GM06990 (cell line): ENCODE results near the gene ZNF396.

Experiments used
- DNase-seq: peaks from one replicate; pipeline ENCODE4 v3.0.0-alpha.2; 2011; ENCODE audit not compliant: insufficient read length; ENCODE audit errors: extremely low read depth
- H3K27me3 ChIP-seq: replicated peaks from 2 replicates; pipeline ENCODE4 v1.6.0; 2011; ENCODE audit warnings: low read length; ENCODE audit not compliant: control insufficient read depth, insufficient read depth
- H3K36me3 ChIP-seq: 2 replicates; pipeline ENCODE4 v1.5.1; 2011; ENCODE audit warnings: low read length; ENCODE audit not compliant: control insufficient read depth, insufficient read depth
- H3K4me3 ChIP-seq: replicated peaks from 2 replicates; pipeline ENCODE4 v1.5.1; 2011; ENCODE audit warnings: low read depth, mild to moderate bottlenecking, control low read depth, low read length
- TF ChIP-seq, protein P1 (sequence below): IDR thresholded peaks from 2 replicates; pipeline ENCODE4 v1.5.1; 2011; ENCODE audit warnings: low read length, control low read depth, mild to moderate bottlenecking, inconsistent platforms; ENCODE audit not compliant: insufficient read depth, poor library complexity, severe bottlenecking

The ZNF396 gene

DNA sequence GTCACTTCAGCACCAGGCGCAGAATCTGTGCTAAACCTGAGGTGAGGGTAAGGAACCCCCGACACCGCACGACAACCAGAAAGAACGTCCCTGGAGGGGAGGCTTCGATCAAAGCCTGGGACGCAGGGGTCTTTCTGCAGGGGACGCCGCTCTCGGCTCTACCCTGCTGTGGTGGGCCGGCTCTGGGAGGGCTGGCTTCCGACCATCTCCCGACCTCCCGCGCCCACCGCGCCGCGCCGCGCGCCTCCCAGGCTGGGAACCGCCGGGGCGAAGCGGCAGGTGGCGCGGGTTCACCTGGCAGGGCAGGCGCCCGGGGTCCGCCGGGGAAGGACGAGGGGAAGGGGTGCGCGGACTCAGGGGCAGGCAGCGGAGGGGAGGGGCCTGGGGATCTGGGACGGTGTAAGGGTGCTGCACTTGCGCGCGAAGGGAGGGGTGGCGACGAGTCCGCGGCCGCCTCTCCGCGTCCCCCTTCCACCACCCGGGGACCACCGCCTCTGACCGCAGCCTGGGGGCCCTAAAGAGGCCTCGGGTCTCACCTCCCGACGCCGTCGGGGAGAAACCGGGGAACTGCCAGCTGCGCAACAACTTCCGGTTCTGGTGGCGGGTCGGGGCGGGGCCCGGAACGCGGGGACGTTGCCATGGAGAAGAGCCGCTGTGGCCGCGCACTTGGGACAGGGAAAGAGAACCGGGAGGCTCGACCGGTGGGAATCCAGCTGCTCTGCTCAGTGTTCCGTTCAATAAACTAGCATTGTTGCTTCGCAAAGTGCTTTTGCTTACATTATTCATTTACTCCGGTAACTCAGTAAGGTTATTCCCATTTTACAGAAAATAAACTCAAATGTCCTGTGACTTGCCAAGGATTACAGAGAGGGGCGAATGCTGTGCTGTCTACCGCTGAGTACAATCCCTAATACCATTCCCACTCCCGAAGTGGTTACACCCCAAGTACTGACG is at the start of gene ZNF396:
ZNF396 (minus strand) TSS at position 596 of the 954 bp plus-strand sequence. CDS start 3,045 bp downstream, outside the sequence.
- Histone ChIP-seq H3K4me3 (peak within 1 kb of the TSS; percentile 76), H3K27me3 (no peaks in the 10 kb centered on the region), H3K36me3 (no peaks in the 10 kb centered on the region)
- TF ChIP-seq, protein P1, sequence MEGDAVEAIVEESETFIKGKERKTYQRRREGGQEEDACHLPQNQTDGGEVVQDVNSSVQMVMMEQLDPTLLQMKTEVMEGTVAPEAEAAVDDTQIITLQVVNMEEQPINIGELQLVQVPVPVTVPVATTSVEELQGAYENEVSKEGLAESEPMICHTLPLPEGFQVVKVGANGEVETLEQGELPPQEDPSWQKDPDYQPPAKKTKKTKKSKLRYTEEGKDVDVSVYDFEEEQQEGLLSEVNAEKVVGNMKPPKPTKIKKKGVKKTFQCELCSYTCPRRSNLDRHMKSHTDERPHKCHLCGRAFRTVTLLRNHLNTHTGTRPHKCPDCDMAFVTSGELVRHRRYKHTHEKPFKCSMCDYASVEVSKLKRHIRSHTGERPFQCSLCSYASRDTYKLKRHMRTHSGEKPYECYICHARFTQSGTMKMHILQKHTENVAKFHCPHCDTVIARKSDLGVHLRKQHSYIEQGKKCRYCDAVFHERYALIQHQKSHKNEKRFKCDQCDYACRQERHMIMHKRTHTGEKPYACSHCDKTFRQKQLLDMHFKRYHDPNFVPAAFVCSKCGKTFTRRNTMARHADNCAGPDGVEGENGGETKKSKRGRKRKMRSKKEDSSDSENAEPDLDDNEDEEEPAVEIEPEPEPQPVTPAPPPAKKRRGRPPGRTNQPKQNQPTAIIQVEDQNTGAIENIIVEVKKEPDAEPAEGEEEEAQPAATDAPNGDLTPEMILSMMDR: no peak
- DNase-seq: peak; percentile 71

DNA sequence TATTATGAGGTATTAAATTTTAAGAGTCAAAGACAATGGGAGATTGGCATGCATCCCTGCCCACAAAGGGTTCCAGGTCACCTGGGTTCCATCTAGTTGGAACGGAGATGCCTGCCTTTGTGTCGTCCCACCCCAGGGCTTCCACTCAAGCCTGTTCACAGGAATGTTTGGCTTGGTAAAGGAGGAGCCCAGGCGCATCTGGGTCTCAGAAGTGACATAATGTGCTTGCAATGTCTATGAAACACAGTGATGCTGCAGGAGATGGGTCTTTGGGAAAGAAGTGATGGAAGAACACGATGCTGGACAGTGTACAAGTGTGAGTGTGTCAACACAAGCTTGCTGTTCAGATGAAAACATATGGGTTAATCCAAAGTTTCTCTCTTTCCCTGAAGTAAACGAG is 49.6 kb upstream of the ZNF396 start:
- TF ChIP-seq, protein P1: no peak
- no peak for DNase-seq
- Histone ChIP-seq H3K36me3 (no peaks in the 10 kb centered on the region), H3K4me3 (no peak overlapping the region), H3K27me3 (no peaks in the 10 kb centered on the region)

DNA sequence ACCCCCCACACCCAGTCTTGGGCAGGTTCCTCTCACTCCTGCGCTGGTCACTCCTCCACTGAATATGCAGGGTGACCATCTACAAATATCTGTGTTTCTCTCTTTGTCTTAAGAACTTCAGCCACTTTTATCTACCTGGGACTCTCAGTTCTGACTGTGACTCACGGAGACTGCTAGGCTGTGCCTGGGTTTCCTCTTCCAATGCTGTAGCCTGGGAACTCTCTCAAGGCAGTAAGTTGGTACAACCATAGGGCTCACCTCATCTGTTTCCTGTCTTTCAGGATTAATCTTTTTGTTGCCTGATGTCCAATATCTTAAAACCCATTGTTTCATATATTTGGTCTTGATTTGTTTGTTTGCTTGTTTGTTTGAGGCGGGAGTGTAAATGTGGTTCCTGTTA is 47.2 kb upstream of the ZNF396 start:
- no peak for DNase-seq
- no peak overlapping the region for H3K4me3 ChIP-seq
- TF ChIP-seq, protein P1: no peak
- H3K27me3 ChIP-seq: no peaks in the 10 kb centered on the region
- no peaks in the 10 kb centered on the region for H3K36me3 ChIP-seq

- no peak for DNase-seq
- H3K4me3 ChIP-seq: no peak overlapping the region
- TF ChIP-seq, protein P1: no peak
- H3K36me3 ChIP-seq: no peaks in the 10 kb centered on the region
- no peaks in the 10 kb centered on the region for H3K27me3 ChIP-seq
Observed at GRCh38 chr18:35422237-35422636, 45.1 kb upstream of the ZNF396 start.

- H3K4me3 ChIP-seq: no peak overlapping the region
- H3K36me3 ChIP-seq: no peaks in the 10 kb centered on the region
- no peaks in the 10 kb centered on the region for H3K27me3 ChIP-seq
- DNase-seq: no peak
- TF ChIP-seq, protein P1: no peak
Observed at GRCh38 chr18:35418610-35419009, 41.5 kb upstream of the ZNF396 start.

DNA sequence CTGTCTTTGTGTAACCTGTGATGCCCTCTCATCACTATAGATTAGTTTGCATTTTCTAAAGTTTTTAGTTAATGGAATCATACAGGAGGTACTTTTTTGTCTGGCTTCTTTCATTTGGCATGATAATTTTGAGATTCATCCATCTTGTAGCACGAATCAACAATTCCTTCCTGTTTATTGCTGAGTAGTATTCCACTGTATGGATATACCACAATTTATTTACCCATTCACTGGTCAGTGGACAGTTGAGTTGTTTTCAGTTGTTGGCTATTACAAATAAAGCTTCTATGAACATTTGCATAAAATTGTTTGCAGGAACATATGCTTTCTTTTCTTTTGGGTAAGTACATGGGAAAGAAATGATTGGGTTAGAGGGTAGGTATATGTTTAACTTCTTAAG is 40.1 kb upstream of the ZNF396 start:
- no peak overlapping the region for H3K4me3 ChIP-seq
- DNase-seq: no peak
- no peaks in the 10 kb centered on the region for H3K27me3 ChIP-seq
- H3K36me3 ChIP-seq: no peaks in the 10 kb centered on the region
- TF ChIP-seq, protein P1: no peak
